Keratinocyte (primary cell): ENCODE measurements around the gene MCEE. TPM values are rescaled to one million over a fixed set of nuclear protein-coding genes. Genes with fewer than 3 reads are reported as not detected.

Experiments used
- DNase-seq: peaks from one replicate; pipeline ENCODE4 v3.0.0-alpha.2; 2011; ENCODE audit warnings: low read depth, missing footprints, low spot score
- FAIRE-seq: peaks from 2 replicates; lab custom pipeline; 2011; peaks lifted over from hg19 to GRCh38; lab: Jason Lieb, UNC
- H2AFZ ChIP-seq: 2 replicates; pipeline ENCODE4 v1.6.0; 2012; ENCODE audit warnings: low read length, control low read depth, inconsistent platforms; ENCODE audit not compliant: control insufficient read depth
- H3K27ac ChIP-seq: 2 replicates; pipeline ENCODE4 v1.5.1; 2011; ENCODE audit warnings: low read length; ENCODE audit not compliant: control insufficient read depth, insufficient read depth
- H3K27me3 ChIP-seq: 3 replicates; pipeline ENCODE4 v1.6.0; 2011; ENCODE audit warnings: low read length; ENCODE audit not compliant: control insufficient read depth, insufficient read depth; ENCODE audit errors: extremely low read depth
- H3K36me3 ChIP-seq, 2 experiments: 2 replicates in 1 of 2; 3 replicates in 1 of 2; pipeline ENCODE4 v1.5.1; 2011; ENCODE audit warnings: low read length in 2 of 2, mild to moderate bottlenecking in 1 of 2; ENCODE audit not compliant: control insufficient read depth in 2 of 2, insufficient read depth in 2 of 2; ENCODE audit errors: extremely low read depth in 1 of 2
- H3K4me1 ChIP-seq: 3 replicates; pipeline ENCODE4 v1.5.1; 2011; ENCODE audit warnings: low read length; ENCODE audit not compliant: control insufficient read depth, insufficient read depth; ENCODE audit errors: extremely low read depth
- H3K4me2 ChIP-seq: 3 replicates; pipeline ENCODE4 v1.6.0; 2011; ENCODE audit warnings: low read depth, low read length; ENCODE audit not compliant: control insufficient read depth, insufficient read depth; ENCODE audit errors: extremely low read depth
- H3K4me3 ChIP-seq, 3 experiments: fragments of 200-600 bp in 1 of 3; sonication (generic) in 1 of 3; 2 replicates in 2 of 3; 3 replicates in 1 of 3; pipeline ENCODE4 v1.5.1; 2011 to 2016; ENCODE audit warnings: low read length in 3 of 3, mild to moderate bottlenecking in 3 of 3, control low read depth in 2 of 3, inconsistent platforms in 1 of 3, low read depth in 1 of 3, mixed read lengths in 1 of 3, mixed run types in 1 of 3, moderate library complexity in 1 of 3; ENCODE audit not compliant: control insufficient read depth in 2 of 3, insufficient read depth in 2 of 3; ENCODE audit errors: extremely low read depth in 1 of 3
- H3K79me2 ChIP-seq: 2 replicates; pipeline ENCODE4 v1.6.0; 2012; ENCODE audit warnings: low read length; ENCODE audit not compliant: control insufficient read depth, insufficient read depth
- H3K9ac ChIP-seq: 3 replicates; pipeline ENCODE4 v1.6.0; 2011; ENCODE audit warnings: low read length; ENCODE audit not compliant: control insufficient read depth, insufficient read depth; ENCODE audit errors: extremely low read depth
- H3K9me1 ChIP-seq: 3 replicates; pipeline ENCODE4 v1.6.0; 2011; ENCODE audit warnings: low read length; ENCODE audit not compliant: control insufficient read depth, insufficient read depth; ENCODE audit errors: extremely low read depth
- H3K9me3 ChIP-seq: 2 replicates; pipeline ENCODE4 v1.5.1; 2012; ENCODE audit warnings: low read depth, low read length; ENCODE audit not compliant: control insufficient read depth
- H4K20me1 ChIP-seq: 3 replicates; pipeline ENCODE4 v1.6.0; 2011; ENCODE audit warnings: low read length; ENCODE audit not compliant: control insufficient read depth, insufficient read depth; ENCODE audit errors: extremely low read depth
- CTCF ChIP-seq, 3 experiments: IDR thresholded peaks in 1 of 3; conservative IDR thresholded peaks in 1 of 3; optimal IDR thresholded peaks in 1 of 3; 2 replicates in 2 of 3; 3 replicates in 1 of 3; pipeline versions ENCODE3 to v1.5.1; 2011; ENCODE audit warnings: low read length in 3 of 3, mild to moderate bottlenecking in 3 of 3, moderate library complexity in 2 of 3, control low read depth in 1 of 3, inconsistent platforms in 1 of 3; ENCODE audit not compliant: insufficient read depth in 2 of 3; ENCODE audit errors: extremely low read depth in 1 of 3
- EZH2 ChIP-seq: IDR thresholded peaks from one replicate; pipeline ENCODE4 v1.6.1; 2012; ENCODE audit warnings: inconsistent platforms, mild to moderate bottlenecking, low read length, moderate library complexity
- dilution Hi-C: fragments of 300-500 bp; cut with MboI; formaldehyde crosslinking; loops from one replicate; pipeline ENCODE4 v1.7.0; 2020; ENCODE audit warnings: low sequenced_read_pairs; ENCODE audit not compliant: extremely low pct_ligation_motif_present
- polyA plus RNA-seq, 5 experiments: library from polyadenylated mRNA; depleted of rRNA in 3 of 5; stranded (reverse) in 3 of 5; stranded (forward) in 1 of 5; unstranded in 1 of 5; fragments of >200 nt; gene quantifications; 1 replicate in 1 of 5; 2 replicates in 3 of 5; 3 replicates in 1 of 5; pipeline versions ENCODE4 v1.2.1 to v1.2.3, GENCODE V29; 2011 to 2012; ENCODE audit warnings: missing spikeins in 2 of 5, low read depth in 1 of 5, low replicate concordance in 1 of 5
- small RNA-seq, 3 experiments: library from RNA; depleted of rRNA; stranded (forward); fragments of <200 nt; gene quantifications; one replicate each; pipeline ENCODE3, GENCODE V24; 2012; ENCODE audit warnings: low read depth in 3 of 3, low replicate concordance in 1 of 3; ENCODE audit not compliant: insufficient read length in 3 of 3

MCEE gene
- polyA plus RNA-seq, 1 donor (not counting 4 experiments of a cell fraction or from before 2014, with no cell fraction given), result 7.4 TPM

DNA sequence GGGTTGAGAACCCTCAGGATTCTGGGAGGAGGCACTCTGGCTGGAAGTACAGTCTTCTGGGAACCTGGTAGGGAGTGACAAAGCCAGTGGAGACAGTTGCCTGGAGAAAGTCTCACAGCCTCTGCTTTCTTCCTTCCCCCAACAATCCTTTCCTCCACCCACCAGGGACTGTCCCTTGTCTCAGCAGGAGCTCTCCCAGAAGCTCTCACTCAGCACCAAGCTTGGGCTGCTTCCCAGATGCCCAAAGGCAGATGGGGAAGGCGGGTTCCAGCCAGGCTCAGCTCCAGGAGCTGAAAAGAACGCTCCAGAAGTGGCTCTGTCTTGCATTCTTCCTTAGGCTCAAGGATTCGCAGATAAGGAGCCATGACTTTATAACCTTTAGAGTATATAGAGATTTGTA lies 69.2 kb downstream of the MCEE start:
- Histone ChIP-seq H3K27me3 (no peaks in the 10 kb centered on the region), H3K36me3 (no peaks in the 10 kb centered on the region), H3K79me2 (no peaks in the 10 kb centered on the region), H2AFZ (no peak overlapping the region), H3K9ac (no peak overlapping the region), H3K4me1 (peaks cover 15% of the 10 kb centered on the region), H4K20me1 (no peaks in the 10 kb centered on the region), H3K4me3 (no peak overlapping the region), H3K27ac (no peak overlapping the region), H3K9me1 (no peaks in the 10 kb centered on the region), H3K9me3 (no peaks in the 10 kb centered on the region), H3K4me2 (no peak overlapping the region)
- FAIRE-seq (no peak), DNase-seq (no peak)
- TF ChIP-seq EZH2 (no peak), CTCF (optimal IDR thresholded peaks at IDR 0.05 in 1 of 3, IDR thresholded peaks at IDR 0.05 in 1 of 3, conservative IDR thresholded peaks at IDR 0.05 in 1 of 3; ENCODE audit: extremely low read depth in 1 of 3, insufficient read depth in 2 of 3, low read length in 3 of 3) (no peak)
- dilution Hi-C loops, result no loop called here

GRCh38 chr2:71060211-71060610 lies 69.8 kb downstream of the MCEE start:
- Histone ChIP-seq H3K4me1 (peaks cover 15% of the 10 kb centered on the region), H3K79me2 (no peaks in the 10 kb centered on the region), H2AFZ (no peak overlapping the region), H3K9me3 (no peaks in the 10 kb centered on the region), H3K27me3 (no peaks in the 10 kb centered on the region), H3K36me3 (no peaks in the 10 kb centered on the region), H3K4me2 (no peak overlapping the region), H3K9me1 (no peaks in the 10 kb centered on the region), H3K4me3 (no peak overlapping the region), H4K20me1 (no peaks in the 10 kb centered on the region), H3K9ac (no peak overlapping the region), H3K27ac (no peak overlapping the region)
- TF ChIP-seq CTCF (optimal IDR thresholded peaks at IDR 0.05 in 1 of 3, IDR thresholded peaks at IDR 0.05 in 1 of 3, conservative IDR thresholded peaks at IDR 0.05 in 1 of 3; ENCODE audit: extremely low read depth in 1 of 3, insufficient read depth in 2 of 3, low read length in 3 of 3) (no peak), EZH2 (no peak)
- dilution Hi-C loops, result no loop called here
- no peak for DNase-seq
- no peak for FAIRE-seq

Small RNAs within 50 kb of the gene (small RNA-seq; reads per million reads assigned to genes)
- 0 reads per million in 3 experiments for gene AC007881.1

Other genes starting within 250 kb of the MCEE start
- 0.04 to 0.22 TPM in 2 of 3 replicates, not detected in the other for gene VAX2, start 229.7 kb downstream of the MCEE start, polyA plus RNA-seq
- 0.13 TPM in 1 of 3 replicates, not detected in the others for gene ATP6V1B1, start 194.3 kb downstream of the MCEE start, polyA plus RNA-seq
- gene ANKRD53, start 151.6 kb downstream of the MCEE start, polyA plus RNA-seq, result 0.05 to 0.15 TPM in 2 of 3 replicates, not detected in the other
- 66.3 to 78.8 TPM (median 66.6 TPM) in 3 replicates for gene TEX261, start 135.4 kb downstream of the MCEE start, polyA plus RNA-seq
- gene NAGK, start 61.6 kb downstream of the MCEE start, polyA plus RNA-seq, result 61.5 to 89.1 TPM (median 82.9 TPM) in 3 replicates
- 9.7 to 20.3 TPM (median 16.1 TPM) in 3 replicates for gene MPHOSPH10, start 405 bp upstream of the MCEE start, polyA plus RNA-seq
- 0.99 to 1.7 TPM (median 1.4 TPM) in 3 replicates for gene PAIP2B, start 96.9 kb upstream of the MCEE start, polyA plus RNA-seq
- gene ZNF638, start 201.6 kb upstream of the MCEE start, polyA plus RNA-seq, result 44.3 to 66.5 TPM (median 53.0 TPM) in 3 replicates